GM21526 (cell line): ENCODE results near the gene ACADM.
"Not testable (repeated sequence)": the region's sequence is repeated elsewhere in the genome, so short reads cannot be mapped to it uniquely, and the experiment has no call there.

Experiments
- ATAC-seq: cut with Tn5 transposase; IDR thresholded peaks from one replicate; pipeline ENCODE4 v1.9.1; 2021; ENCODE audit warnings: moderate library complexity; ENCODE audit not compliant: unreplicated experiment, low FRiP score

The ACADM gene

DNA sequence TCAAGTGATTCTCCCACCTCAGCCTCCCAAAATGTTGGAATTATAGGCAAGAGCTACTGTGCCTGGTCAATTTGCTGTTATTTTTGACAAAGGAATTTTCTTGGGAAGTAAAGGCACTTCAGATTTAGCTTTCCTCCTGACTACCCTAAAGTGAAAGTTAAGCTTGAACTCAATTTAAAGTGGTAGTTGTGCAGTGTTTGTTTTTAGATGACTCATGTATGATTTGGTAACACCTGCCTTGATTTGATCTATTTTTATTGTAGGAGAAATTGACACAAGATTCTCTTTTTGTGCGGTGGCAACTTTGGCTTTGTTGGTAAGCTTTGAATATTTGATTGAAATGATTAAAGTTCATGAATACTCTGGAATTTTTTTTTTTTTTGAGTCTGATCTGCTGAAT lies 66.5 kb downstream of the ACADM start:
- ATAC-seq, result no peak

DNA sequence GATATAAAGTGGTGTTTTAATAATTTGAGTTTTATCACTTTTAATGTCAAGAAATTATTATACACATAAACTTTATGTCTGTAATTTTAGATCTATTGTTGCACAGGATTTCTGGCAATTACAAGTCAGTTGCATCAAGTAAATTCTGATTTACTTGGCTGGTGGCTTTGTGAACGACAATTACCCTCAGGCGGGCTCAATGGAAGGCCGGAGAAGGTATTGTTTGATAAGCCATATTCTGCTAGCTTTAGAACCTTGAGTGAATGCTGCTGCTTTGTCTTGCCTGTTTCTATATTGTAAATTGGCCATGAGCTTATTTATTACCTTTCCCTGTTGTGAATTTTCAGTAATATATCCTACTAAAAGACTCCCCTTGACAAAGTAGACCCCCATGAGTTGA lies 67.6 kb downstream of the ACADM start:
- ATAC-seq, result no peak

DNA sequence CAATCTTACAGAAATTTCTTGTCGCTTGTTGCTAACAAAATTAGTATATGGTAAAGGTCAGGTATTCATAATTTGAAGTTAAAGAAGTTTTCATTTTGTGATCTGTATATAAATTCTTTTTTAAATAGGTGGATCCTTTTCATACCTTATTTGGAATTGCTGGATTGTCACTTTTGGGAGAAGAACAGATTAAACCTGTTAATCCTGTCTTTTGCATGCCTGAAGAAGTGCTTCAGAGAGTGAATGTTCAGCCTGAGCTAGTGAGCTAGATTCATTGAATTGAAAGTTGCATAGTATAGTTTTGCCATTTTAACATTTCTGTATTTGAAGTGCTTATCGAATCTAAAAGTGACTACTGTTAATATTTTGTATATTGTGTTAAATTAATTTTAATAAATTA lies 69.9 kb downstream of the ACADM start:
- ATAC-seq, result no peak

DNA sequence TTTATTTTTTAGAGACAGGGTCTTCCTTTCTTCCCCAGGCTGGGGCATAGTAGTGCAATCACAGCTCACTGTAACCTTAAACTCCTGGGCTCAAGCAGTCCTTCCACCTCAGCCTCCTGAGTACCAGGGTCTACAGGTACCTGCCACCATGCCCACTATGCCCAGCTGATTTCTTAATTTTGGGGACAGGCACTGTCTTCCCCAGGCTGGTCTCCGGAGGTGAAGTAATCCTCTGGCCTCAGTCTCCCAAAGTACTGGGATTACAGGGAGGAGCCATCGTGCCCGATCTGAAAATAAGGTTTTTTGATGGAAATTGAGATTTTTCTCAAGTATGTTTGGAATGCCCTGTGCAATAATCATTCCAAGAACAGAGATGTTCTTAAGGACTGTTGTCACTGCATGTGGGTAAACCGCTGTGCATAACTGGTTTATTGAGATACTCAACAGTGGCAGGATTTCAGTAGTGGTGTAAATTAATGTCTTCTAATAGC lies 71.2 kb downstream of the ACADM start:
- no peak for ATAC-seq

DNA sequence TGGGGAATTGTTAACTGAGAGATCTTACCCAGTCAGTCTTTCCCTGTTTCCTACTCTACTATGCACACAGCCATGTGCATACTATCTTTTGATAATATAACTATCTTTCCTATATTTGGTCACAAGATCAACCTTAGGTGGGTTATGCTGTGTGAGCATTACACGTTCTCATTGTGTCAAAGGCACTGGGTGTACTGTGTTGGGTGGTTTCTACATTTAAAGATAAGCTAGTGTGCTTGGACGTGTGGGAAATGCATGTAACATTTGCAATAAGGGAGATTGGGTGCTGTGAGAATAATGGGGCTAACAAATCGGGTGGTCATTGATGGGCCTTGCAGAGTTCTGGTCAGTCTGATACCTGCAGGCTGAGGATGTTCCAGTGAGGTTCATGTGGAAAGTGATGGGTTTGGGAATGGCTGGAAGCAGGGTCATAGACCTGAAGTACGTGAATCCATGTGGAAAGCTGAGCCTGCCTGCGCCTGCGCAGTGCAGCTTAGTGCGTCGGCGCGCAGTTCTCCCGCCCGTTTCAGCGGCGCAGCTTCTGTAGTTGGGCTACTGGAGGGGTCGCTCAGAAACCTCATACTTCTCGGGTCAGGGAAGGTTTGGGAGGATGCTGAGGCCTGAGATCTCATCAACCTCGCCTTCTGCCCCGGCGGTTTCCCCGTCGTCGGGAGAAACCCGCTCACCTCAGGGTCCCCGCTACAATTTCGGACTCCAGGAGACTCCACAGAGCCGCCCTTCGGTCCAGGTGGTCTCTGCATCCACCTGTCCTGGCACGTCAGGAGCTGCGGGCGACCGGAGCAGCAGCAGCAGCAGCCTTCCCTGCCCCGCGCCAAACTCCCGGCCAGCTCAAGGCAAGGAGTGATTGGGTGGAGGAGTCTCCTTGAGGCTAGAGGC lies 72.1 kb downstream of the ACADM start, which contains the start of gene MSH4:
Gene MSH4, plus strand, starts transcription at position 507 of the 897 bp plus-strand sequence. Its CDS starts 104 bp downstream, at position 611.
- no peak for ATAC-seq

DNA sequence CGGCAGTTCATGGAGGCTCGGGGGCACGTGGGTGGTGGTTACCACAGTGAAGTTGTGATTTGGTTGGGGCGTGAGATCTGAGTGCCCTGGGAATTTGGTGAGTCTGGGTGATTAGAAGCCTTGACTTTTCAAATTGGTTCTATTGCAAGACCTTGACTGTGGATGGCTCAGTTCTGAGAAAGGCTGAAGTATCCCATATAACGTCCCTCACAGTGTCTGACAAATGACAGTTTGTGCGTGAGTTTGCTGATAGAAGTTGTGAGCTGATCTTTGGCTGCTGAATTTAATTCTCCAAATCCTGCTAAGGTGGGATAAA lies 72.7 kb downstream of the ACADM start:
- no peak for ATAC-seq

DNA sequence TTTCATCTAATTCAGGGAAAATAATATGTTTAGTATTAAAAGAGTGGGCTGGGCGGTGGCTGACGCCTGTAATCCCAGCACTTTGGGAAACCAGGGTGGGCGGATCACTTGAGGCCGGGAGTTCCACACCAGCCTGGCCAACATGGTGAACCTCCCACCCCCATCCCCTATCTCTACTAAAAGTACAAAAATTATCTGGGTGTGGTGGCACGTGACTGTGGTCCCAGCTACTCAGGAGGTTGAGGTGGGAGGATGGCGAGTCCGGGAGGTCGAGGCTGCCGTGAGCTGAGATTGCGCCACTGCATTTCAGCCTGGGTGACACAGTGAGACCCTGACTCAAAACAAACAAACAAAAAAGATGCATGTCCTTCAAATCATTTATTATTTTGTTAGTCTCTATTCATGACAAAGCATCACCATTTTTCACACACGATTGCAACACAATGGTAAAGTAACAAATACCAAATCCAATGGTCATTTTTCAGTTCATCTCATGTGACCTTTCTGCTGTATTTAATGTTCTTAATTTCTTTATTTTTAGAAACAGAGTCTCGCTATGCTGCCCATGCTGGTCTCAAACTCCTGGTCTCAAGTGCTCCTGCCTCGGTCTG lies 73.2 kb downstream of the ACADM start:
- ATAC-seq, result no peak

DNA sequence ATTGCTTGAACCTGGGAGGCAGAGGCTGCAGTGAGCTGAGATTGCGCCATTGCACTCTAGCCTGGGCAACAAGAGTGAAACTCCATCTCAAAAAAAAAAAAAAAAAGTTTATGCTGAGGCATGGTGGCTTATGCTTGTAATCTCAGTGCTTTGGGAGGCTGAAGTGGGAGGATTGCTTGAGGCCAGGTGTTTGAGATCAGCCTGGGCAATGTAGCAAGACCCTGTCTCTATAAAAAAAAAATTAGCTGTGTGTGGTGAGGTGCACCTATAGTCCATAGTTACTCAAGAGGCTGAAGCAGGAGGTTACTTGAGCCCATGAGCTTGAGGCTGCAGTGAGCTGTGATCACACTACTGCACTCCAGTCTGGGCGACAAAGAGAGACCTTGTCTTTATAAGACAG lies 77.0 kb downstream of the ACADM start:
- not testable (repeated sequence) for ATAC-seq

DNA sequence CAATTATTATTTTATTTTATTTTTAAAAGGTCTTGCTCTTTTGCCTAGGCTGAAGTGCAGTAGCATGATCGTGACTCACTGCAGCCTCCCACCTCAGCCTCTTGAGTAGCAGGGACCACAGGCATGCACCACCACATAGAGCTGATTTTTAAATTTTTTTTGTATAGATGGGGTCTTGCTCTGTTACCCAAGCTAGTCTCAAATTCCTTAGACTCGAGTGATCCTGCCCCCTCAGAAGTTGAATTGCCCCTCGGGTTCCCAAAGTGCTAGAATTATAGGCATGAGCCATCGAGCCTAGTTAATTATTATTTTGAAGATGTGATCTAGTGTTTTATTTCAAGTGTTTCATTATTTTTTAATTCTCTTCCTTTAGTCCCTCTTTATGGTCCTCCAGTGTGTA lies 84.4 kb downstream of the ACADM start:
- ATAC-seq, result no peak

DNA sequence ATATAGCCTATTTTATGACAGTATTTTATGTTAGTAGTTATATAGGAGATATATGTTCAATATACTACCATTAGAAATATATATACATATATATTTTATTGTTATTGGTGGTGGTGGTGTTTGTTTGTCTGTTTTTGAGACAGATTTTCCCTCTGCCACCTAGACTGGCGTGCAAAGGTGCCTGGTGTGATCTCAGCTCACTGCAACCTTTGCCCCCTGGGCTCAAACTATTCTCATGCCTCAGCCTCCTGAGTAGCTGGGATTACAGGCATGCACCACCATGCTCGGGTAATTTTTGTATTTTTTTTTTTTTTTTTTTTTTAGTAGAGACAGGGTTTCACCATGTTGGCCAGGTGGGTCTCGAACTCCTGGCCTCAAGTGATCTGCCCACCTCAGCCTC lies 85.6 kb downstream of the ACADM start:
- not testable (repeated sequence) for ATAC-seq

DNA sequence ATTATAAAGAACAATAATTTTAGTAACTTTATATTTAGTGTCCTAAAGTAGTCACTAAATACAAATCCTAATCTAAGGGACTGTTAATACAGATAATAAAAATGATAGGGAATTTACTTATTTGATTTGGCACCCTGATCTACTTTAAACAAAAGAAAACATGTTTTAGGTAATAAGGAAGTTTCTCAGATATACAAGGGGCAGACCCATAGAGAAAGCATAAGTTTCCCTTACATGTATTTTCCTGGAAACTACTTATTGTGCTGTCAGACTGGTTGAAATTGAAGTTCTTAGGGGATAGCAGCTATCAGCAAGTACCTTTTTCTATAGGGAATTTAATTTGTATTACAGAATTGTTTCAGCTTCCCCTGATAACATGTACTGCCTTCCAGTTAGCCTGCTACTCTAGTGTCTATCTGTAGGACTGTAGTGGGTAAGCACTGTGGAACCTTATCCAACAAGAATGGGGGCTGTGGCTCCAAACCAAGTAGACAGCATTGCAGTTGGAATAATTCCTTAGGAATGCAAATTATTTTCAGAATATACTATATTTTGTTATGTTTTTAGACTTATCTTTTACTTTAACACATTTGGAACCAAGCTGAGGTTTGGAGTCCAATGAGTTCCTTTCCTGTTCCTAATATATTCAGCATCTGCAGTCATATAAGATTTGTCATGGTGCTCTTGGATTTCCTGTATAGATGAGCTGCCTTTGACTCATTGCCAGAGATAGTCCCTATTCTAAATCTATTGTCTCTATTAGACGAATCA lies 86.9 kb downstream of the ACADM start:
- ATAC-seq, result no peak

DNA sequence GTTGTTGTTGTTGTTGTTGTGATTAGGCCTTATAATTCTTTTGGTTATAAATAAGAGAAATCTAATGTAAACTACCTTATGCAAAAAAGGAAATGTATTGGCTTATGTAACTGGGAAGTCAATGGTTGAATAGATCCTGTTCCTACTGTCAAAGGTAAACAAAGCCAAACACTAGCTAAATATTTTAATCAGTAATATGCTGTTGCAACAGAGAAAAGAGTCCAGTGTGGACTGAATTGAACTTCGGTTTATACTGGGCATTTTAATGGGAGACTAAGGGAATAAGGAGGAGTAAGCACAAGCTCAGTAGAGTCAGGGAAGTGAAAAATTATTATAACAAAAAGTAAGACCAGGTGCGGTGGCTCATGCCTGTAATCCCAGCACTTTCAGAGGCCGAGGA lies 87.6 kb downstream of the ACADM start:
- no peak for ATAC-seq
